ENCODE results near the gene PMCH. TPM values are rescaled to one million over a fixed set of nuclear protein-coding genes. Genes with fewer than 3 reads are reported as not detected.

PMCH gene
- total and polyA plus RNA-seq, 3 donors from 2014 or later, result not detected

DNA sequence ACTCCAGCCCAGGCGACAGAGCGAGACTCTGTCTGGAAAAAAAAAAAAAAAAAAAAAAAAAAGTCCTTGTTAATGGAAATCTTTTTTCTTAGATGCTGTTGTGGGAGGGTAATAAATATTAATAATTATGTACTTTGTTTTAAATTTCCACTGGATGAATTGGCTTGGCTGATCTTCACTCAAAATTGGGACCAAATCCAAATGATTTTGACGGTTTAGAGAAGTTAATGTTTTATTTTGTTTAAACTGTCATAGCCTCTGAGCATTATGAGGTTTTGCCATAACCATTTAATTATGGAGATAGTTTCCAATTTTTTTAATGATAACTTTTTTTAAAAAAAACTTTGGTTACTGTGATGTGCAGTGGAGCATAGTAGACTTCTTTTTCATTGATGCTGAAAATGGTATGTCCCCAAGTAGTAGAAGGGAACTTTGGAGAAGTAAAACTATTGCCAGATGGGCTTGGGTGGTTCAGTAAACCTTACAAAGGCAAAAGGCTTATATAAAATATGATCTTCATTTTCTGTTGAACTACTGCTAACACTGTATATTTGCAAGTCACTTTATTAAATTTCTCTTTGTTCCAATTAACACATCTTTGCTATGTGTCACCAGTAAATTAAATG lies 3.9 kb upstream of the PMCH start:
- Histone ChIP-seq H3K4me1 (no peaks in the 10 kb centered on the region), H3K27me3 (no peaks in the 10 kb centered on the region), H3K4me3 (no peak overlapping the region), H3K36me3 (ENCODE audit: low read depth, missing control alignments) (no peaks in the 10 kb centered on the region), H3K9me3 (no peaks in the 10 kb centered on the region), H3K27ac (no peak overlapping the region)
- DNase-seq, result no peak
- intact Hi-C loops (cut with DNase I; ENCODE audit: low total_unique reads), result no loop called here
- TF ChIP-seq, protein P1, sequence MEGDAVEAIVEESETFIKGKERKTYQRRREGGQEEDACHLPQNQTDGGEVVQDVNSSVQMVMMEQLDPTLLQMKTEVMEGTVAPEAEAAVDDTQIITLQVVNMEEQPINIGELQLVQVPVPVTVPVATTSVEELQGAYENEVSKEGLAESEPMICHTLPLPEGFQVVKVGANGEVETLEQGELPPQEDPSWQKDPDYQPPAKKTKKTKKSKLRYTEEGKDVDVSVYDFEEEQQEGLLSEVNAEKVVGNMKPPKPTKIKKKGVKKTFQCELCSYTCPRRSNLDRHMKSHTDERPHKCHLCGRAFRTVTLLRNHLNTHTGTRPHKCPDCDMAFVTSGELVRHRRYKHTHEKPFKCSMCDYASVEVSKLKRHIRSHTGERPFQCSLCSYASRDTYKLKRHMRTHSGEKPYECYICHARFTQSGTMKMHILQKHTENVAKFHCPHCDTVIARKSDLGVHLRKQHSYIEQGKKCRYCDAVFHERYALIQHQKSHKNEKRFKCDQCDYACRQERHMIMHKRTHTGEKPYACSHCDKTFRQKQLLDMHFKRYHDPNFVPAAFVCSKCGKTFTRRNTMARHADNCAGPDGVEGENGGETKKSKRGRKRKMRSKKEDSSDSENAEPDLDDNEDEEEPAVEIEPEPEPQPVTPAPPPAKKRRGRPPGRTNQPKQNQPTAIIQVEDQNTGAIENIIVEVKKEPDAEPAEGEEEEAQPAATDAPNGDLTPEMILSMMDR (IDR thresholded peaks at IDR 0.05), result no peak
- no peak for TF ChIP-seq POLR2A (IDR thresholded peaks at IDR 0.05)
- 62 to 71% methylated on average over 3 of the region's 3 CpGs for WGBS, 2 donors

DNA sequence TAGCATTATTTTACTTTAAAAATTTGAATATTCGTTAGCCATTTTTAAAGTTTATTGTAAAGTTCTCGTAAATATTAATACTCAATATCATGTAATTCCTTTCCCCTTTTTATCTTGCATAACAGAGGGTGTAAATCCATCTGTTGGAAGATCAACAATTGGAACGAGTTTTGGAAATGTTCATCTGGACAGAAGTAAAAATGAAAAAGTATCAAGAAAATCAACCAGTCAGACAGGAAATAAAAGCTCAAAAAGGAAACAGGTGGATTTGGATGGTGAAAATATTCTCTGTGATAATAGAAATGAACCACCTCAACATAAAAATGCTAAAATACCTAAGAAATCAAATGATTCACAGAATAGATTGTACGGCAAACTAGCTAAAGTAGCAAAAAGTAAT lies 1.8 kb downstream of the PMCH start:
- no peaks in the 10 kb centered on the region for H3K9me3 ChIP-seq
- DNase-seq, result no peak
- H3K36me3 ChIP-seq (ENCODE audit: low read depth, missing control alignments), result no peaks in the 10 kb centered on the region
- no peak overlapping the region for H3K4me3 ChIP-seq
- intact Hi-C loops (cut with DNase I; ENCODE audit: low total_unique reads), result no loop called here
- no peak overlapping the region for H3K27ac ChIP-seq
- WGBS, 2 donors, result 88 to 89% methylated on average over 4 of the region's 4 CpGs
- H3K4me1 ChIP-seq, result no peaks in the 10 kb centered on the region
- TF ChIP-seq POLR2A (IDR thresholded peaks at IDR 0.05), result no peak
- TF ChIP-seq, protein P1 (IDR thresholded peaks at IDR 0.05), result no peak
- H3K27me3 ChIP-seq, result no peaks in the 10 kb centered on the region

DNA sequence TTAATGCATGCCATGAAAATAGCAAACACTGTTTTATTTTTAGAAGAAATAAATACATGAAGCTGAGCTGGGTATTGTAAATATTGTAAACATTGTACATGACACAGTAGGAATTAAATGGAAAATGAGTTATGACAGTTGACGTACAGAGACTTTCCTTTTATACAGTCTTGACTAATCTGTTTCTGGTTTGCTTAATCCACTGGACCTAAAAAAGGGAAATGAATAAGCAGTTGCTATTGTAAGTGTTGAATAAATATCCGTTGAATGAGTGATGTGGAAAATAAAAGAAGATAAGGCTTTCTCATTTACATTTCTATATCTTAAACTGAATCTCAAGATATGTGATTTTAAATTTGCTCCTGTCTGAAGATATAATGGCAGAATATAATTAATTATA lies 15.0 kb downstream of the PMCH start:
- Histone ChIP-seq H3K27me3 (no peaks in the 10 kb centered on the region), H3K4me1 (no peaks in the 10 kb centered on the region), H3K9me3 (no peaks in the 10 kb centered on the region), H3K27ac (no peak overlapping the region), H3K4me3 (no peak overlapping the region), H3K36me3 (ENCODE audit: low read depth, missing control alignments) (no peaks in the 10 kb centered on the region)
- no peak for DNase-seq
- TF ChIP-seq, protein P1 (IDR thresholded peaks at IDR 0.05), result no peak
- no peak for TF ChIP-seq POLR2A (IDR thresholded peaks at IDR 0.05)
- WGBS, 2 donors, result 87 to 89% methylated on average over 2 of the region's 2 CpGs
- intact Hi-C loops (cut with DNase I; ENCODE audit: low total_unique reads), result no loop called here

- H3K27ac ChIP-seq, result no peak overlapping the region
- H3K4me1 ChIP-seq, result no peaks in the 10 kb centered on the region
- H3K27me3 ChIP-seq, result no peaks in the 10 kb centered on the region
- 84 to 94% methylated on average over 2 of the region's 2 CpGs for whole genome bisulfite sequencing, 2 donors
- no peaks in the 10 kb centered on the region for H3K36me3 ChIP-seq (ENCODE audit: low read depth, missing control alignments)
- TF ChIP-seq POLR2A (IDR thresholded peaks at IDR 0.05), result no peak
- TF ChIP-seq, protein P1 (IDR thresholded peaks at IDR 0.05), result no peak
- no peak for DNase-seq
- H3K4me3 ChIP-seq, result no peak overlapping the region
- H3K9me3 ChIP-seq, result no peaks in the 10 kb centered on the region
- intact Hi-C loops (cut with DNase I; ENCODE audit: low total_unique reads), result no loop called here
These were observed 22.9 kb downstream of the PMCH start for GRCh38 chr12:102174761-102175160.

- no peaks in the 10 kb centered on the region for H3K4me1 ChIP-seq
- TF ChIP-seq, protein P1 (IDR thresholded peaks at IDR 0.05), result no peak
- no peak for TF ChIP-seq POLR2A (IDR thresholded peaks at IDR 0.05)
- no peaks in the 10 kb centered on the region for H3K36me3 ChIP-seq (ENCODE audit: low read depth, missing control alignments)
- no peak overlapping the region for H3K4me3 ChIP-seq
- no peak overlapping the region for H3K27ac ChIP-seq
- no peak for DNase-seq
- intact Hi-C loops (cut with DNase I; ENCODE audit: low total_unique reads), result no loop called here
- H3K9me3 ChIP-seq, result no peaks in the 10 kb centered on the region
- 92 to 97% methylated on average over 2 of the region's 2 CpGs for WGBS, 2 donors
- H3K27me3 ChIP-seq, result no peaks in the 10 kb centered on the region
These were observed 23.5 kb downstream of the PMCH start for GRCh38 chr12:102174117-102174516.

Data from testis (tissue), 3 donors.